Measurements from ENCODE around the gene UBE2G1. TPM values are rescaled to one million over a fixed set of nuclear protein-coding genes. Genes with fewer than 3 reads are reported as not detected.
"Not testable (repeated sequence)": the region's sequence is repeated elsewhere in the genome, so short reads cannot be mapped to it uniquely, and the experiment has no call there.

Gene UBE2G1
- total RNA-seq, 1 donor from 2014 or later = 88.0 TPM

GRCh38 chr17:4387137-4387536, 20.7 kb upstream of the UBE2G1 start:
- Mint-ChIP-seq H3K36me3 (ENCODE audit: low read depth, unreplicated experiment) (no peaks in the 10 kb centered on the region), H3K9me3 (ENCODE audit: unreplicated experiment) (no peaks in the 10 kb centered on the region), H3K27ac (ENCODE audit: unreplicated experiment) (no peak overlapping the region), H3K27me3 (ENCODE audit: unreplicated experiment) (peaks cover 4% of the 10 kb centered on the region), H3K4me3 (ENCODE audit: unreplicated experiment) (no peak overlapping the region), H3K4me1 (ENCODE audit: unreplicated experiment) (no peaks in the 10 kb centered on the region)
- no peak for DNase-seq (ENCODE audit: low spot score)
- no peak for TF ChIP-seq CTCF (IDR thresholded peaks at IDR 0.05; ENCODE audit: unreplicated experiment)

- no peaks in the 10 kb centered on the region for H3K9me3 Mint-ChIP-seq (ENCODE audit: unreplicated experiment)
- no peak overlapping the region for H3K4me3 Mint-ChIP-seq (ENCODE audit: unreplicated experiment)
- H3K36me3 Mint-ChIP-seq (ENCODE audit: low read depth, unreplicated experiment) = no peaks in the 10 kb centered on the region
- DNase-seq (ENCODE audit: low spot score) = no peak
- peaks cover 4% of the 10 kb centered on the region for H3K27me3 Mint-ChIP-seq (ENCODE audit: unreplicated experiment)
- no peak overlapping the region for H3K27ac Mint-ChIP-seq (ENCODE audit: unreplicated experiment)
- H3K4me1 Mint-ChIP-seq (ENCODE audit: unreplicated experiment) = no peaks in the 10 kb centered on the region
- TF ChIP-seq CTCF (IDR thresholded peaks at IDR 0.05; ENCODE audit: unreplicated experiment) = no peak
Measured at GRCh38 chr17:4386406-4386805, 19.9 kb upstream of the UBE2G1 start.

GRCh38 chr17:4381690-4382671, 15.5 kb upstream of the UBE2G1 start:
- H3K36me3 Mint-ChIP-seq (ENCODE audit: low read depth, unreplicated experiment) = no peaks in the 10 kb centered on the region
- DNase-seq (ENCODE audit: low spot score) = no peak
- no peak overlapping the region for H3K4me3 Mint-ChIP-seq (ENCODE audit: unreplicated experiment)
- no peak overlapping the region for H3K27ac Mint-ChIP-seq (ENCODE audit: unreplicated experiment)
- no peak for TF ChIP-seq CTCF (IDR thresholded peaks at IDR 0.05; ENCODE audit: unreplicated experiment)
- H3K9me3 Mint-ChIP-seq (ENCODE audit: unreplicated experiment) = no peaks in the 10 kb centered on the region
- H3K27me3 Mint-ChIP-seq (ENCODE audit: unreplicated experiment) = peaks cover 4% of the 10 kb centered on the region
- H3K4me1 Mint-ChIP-seq (ENCODE audit: unreplicated experiment) = no peaks in the 10 kb centered on the region

- Mint-ChIP-seq H3K27ac (ENCODE audit: unreplicated experiment) (no peak overlapping the region), H3K9me3 (ENCODE audit: unreplicated experiment) (no peaks in the 10 kb centered on the region), H3K4me3 (ENCODE audit: unreplicated experiment) (no peak overlapping the region), H3K4me1 (ENCODE audit: unreplicated experiment) (no peaks in the 10 kb centered on the region), H3K27me3 (ENCODE audit: unreplicated experiment) (peaks cover 7% of the 10 kb centered on the region), H3K36me3 (ENCODE audit: low read depth, unreplicated experiment) (no peaks in the 10 kb centered on the region)
- DNase-seq (ENCODE audit: low spot score) = no peak
- TF ChIP-seq CTCF (IDR thresholded peaks at IDR 0.05; ENCODE audit: unreplicated experiment) = no peak
Measured at GRCh38 chr17:4378626-4379025, 12.2 kb upstream of the UBE2G1 start.

- not testable (repeated sequence) for H3K27me3 Mint-ChIP-seq (ENCODE audit: unreplicated experiment); DNase-seq (ENCODE audit: low spot score); H3K4me3 Mint-ChIP-seq (ENCODE audit: unreplicated experiment); H3K27ac Mint-ChIP-seq (ENCODE audit: unreplicated experiment); H3K36me3 Mint-ChIP-seq (ENCODE audit: low read depth, unreplicated experiment); H3K9me3 Mint-ChIP-seq (ENCODE audit: unreplicated experiment); H3K4me1 Mint-ChIP-seq (ENCODE audit: unreplicated experiment)
Measured at GRCh38 chr17:4377247-4377646, 10.8 kb upstream of the UBE2G1 start.

- not testable (repeated sequence) for H3K27me3 Mint-ChIP-seq (ENCODE audit: unreplicated experiment); H3K36me3 Mint-ChIP-seq (ENCODE audit: low read depth, unreplicated experiment); DNase-seq (ENCODE audit: low spot score); H3K4me3 Mint-ChIP-seq (ENCODE audit: unreplicated experiment); H3K4me1 Mint-ChIP-seq (ENCODE audit: unreplicated experiment); H3K9me3 Mint-ChIP-seq (ENCODE audit: unreplicated experiment); H3K27ac Mint-ChIP-seq (ENCODE audit: unreplicated experiment)
Measured at GRCh38 chr17:4375796-4376440, 9.4 kb upstream of the UBE2G1 start.

All from endothelial cell (in vitro differentiated cells).